ENCODE data around the gene DGKD.

The DGKD gene

GRCh38 chr2:233409286-233409991 is 55.1 kb downstream of the DGKD start:
- Histone ChIP-seq H3K27me3 (ENCODE audit: control insufficient read depth, insufficient read depth, low read length) (no peaks in the 10 kb centered on the region), H3K9me3 (ENCODE audit: control insufficient read depth, low read depth, low read length) (peaks cover 5% of the 10 kb centered on the region), H3K36me3 (ENCODE audit: control insufficient read depth, low read depth, low read length) (no peaks in the 10 kb centered on the region), H3K9ac (ENCODE audit: low read length) (no peak overlapping the region), H3K4me3 (ENCODE audit: low read length) (no peak overlapping the region), H3K27ac (ENCODE audit: low read length) (no peak overlapping the region), H3K4me1 (ENCODE audit: control insufficient read depth, low read depth, low read length) (no peaks in the 10 kb centered on the region)

GRCh38 chr2:233410196-233410760 is 56.0 kb downstream of the DGKD start:
- Histone ChIP-seq H3K36me3 (ENCODE audit: control insufficient read depth, low read depth, low read length) (no peaks in the 10 kb centered on the region), H3K4me1 (ENCODE audit: control insufficient read depth, low read depth, low read length) (no peaks in the 10 kb centered on the region)

GRCh38 chr2:233411162-233411561 is 56.9 kb downstream of the DGKD start:
- H3K9ac ChIP-seq (ENCODE audit: low read length) = no peak overlapping the region
- no peak overlapping the region for H3K27ac ChIP-seq (ENCODE audit: low read length)
- no peaks in the 10 kb centered on the region for H3K27me3 ChIP-seq (ENCODE audit: control insufficient read depth, insufficient read depth, low read length)
- H3K9me3 ChIP-seq (ENCODE audit: control insufficient read depth, low read depth, low read length) = peaks cover 5% of the 10 kb centered on the region
- no peak overlapping the region for H3K4me3 ChIP-seq (ENCODE audit: low read length)
- H3K4me1 ChIP-seq (ENCODE audit: control insufficient read depth, low read depth, low read length) = no peaks in the 10 kb centered on the region
- no peaks in the 10 kb centered on the region for H3K36me3 ChIP-seq (ENCODE audit: control insufficient read depth, low read depth, low read length)

More at GRCh38 chr2:233410196-233410760, 56.0 kb downstream of the DGKD start:
- H3K27ac ChIP-seq (ENCODE audit: low read length) = no peak overlapping the region
- H3K9me3 ChIP-seq (ENCODE audit: control insufficient read depth, low read depth, low read length) = peaks cover 5% of the 10 kb centered on the region
- no peak overlapping the region for H3K9ac ChIP-seq (ENCODE audit: low read length)
- H3K4me3 ChIP-seq (ENCODE audit: low read length) = no peak overlapping the region
- no peaks in the 10 kb centered on the region for H3K27me3 ChIP-seq (ENCODE audit: control insufficient read depth, insufficient read depth, low read length)

GRCh38 chr2:233412405-233412804 is 58.1 kb downstream of the DGKD start:
- Histone ChIP-seq H3K27me3 (ENCODE audit: control insufficient read depth, insufficient read depth, low read length) (no peaks in the 10 kb centered on the region), H3K4me1 (ENCODE audit: control insufficient read depth, low read depth, low read length) (no peaks in the 10 kb centered on the region), H3K4me3 (ENCODE audit: low read length) (no peak overlapping the region), H3K9ac (ENCODE audit: low read length) (no peak overlapping the region), H3K36me3 (ENCODE audit: control insufficient read depth, low read depth, low read length) (no peaks in the 10 kb centered on the region), H3K9me3 (ENCODE audit: control insufficient read depth, low read depth, low read length) (peaks cover 5% of the 10 kb centered on the region), H3K27ac (ENCODE audit: low read length) (no peak overlapping the region)

- Histone ChIP-seq H3K9ac (ENCODE audit: low read length) (no peak overlapping the region), H3K27ac (ENCODE audit: low read length) (no peak overlapping the region), H3K9me3 (ENCODE audit: control insufficient read depth, low read depth, low read length) (peaks cover 5% of the 10 kb centered on the region)
Measured at GRCh38 chr2:233413046-233413445, 58.8 kb downstream of the DGKD start.

GRCh38 chr2:233413559-233414272 is 59.4 kb downstream of the DGKD start:
- no peaks in the 10 kb centered on the region for H3K27me3 ChIP-seq (ENCODE audit: control insufficient read depth, insufficient read depth, low read length)
- no peaks in the 10 kb centered on the region for H3K36me3 ChIP-seq (ENCODE audit: control insufficient read depth, low read depth, low read length)
- no peak overlapping the region for H3K9ac ChIP-seq (ENCODE audit: low read length)
- peaks cover 5% of the 10 kb centered on the region for H3K9me3 ChIP-seq (ENCODE audit: control insufficient read depth, low read depth, low read length)
- H3K4me1 ChIP-seq (ENCODE audit: control insufficient read depth, low read depth, low read length) = no peaks in the 10 kb centered on the region
- H3K27ac ChIP-seq (ENCODE audit: low read length) = no peak overlapping the region
- H3K4me3 ChIP-seq (ENCODE audit: low read length) = no peak overlapping the region

More at GRCh38 chr2:233413046-233413445, 58.8 kb downstream of the DGKD start:
- Histone ChIP-seq H3K4me1 (ENCODE audit: control insufficient read depth, low read depth, low read length) (no peaks in the 10 kb centered on the region), H3K36me3 (ENCODE audit: control insufficient read depth, low read depth, low read length) (no peaks in the 10 kb centered on the region), H3K27me3 (ENCODE audit: control insufficient read depth, insufficient read depth, low read length) (no peaks in the 10 kb centered on the region), H3K4me3 (ENCODE audit: low read length) (no peak overlapping the region)

GRCh38 chr2:233414273-233414654 is 60.0 kb downstream of the DGKD start:
- Histone ChIP-seq H3K27ac (ENCODE audit: low read length) (no peak overlapping the region), H3K4me1 (ENCODE audit: control insufficient read depth, low read depth, low read length) (peaks cover 2% of the 10 kb centered on the region), H3K9ac (ENCODE audit: low read length) (no peak overlapping the region), H3K9me3 (ENCODE audit: control insufficient read depth, low read depth, low read length) (peaks cover 5% of the 10 kb centered on the region), H3K36me3 (ENCODE audit: control insufficient read depth, low read depth, low read length) (no peaks in the 10 kb centered on the region), H3K27me3 (ENCODE audit: control insufficient read depth, insufficient read depth, low read length) (no peaks in the 10 kb centered on the region), H3K4me3 (ENCODE audit: low read length) (no peak overlapping the region)

GRCh38 chr2:233414777-233415570 is 60.7 kb downstream of the DGKD start:
- no peak overlapping the region for H3K9ac ChIP-seq (ENCODE audit: low read length)

GRCh38 chr2:233416199-233416598 is 61.9 kb downstream of the DGKD start:
- peaks cover 16% of the 10 kb centered on the region for H3K4me1 ChIP-seq (ENCODE audit: control insufficient read depth, low read depth, low read length)
- no peak overlapping the region for H3K9ac ChIP-seq (ENCODE audit: low read length)
- peaks cover 5% of the 10 kb centered on the region for H3K9me3 ChIP-seq (ENCODE audit: control insufficient read depth, low read depth, low read length)
- no peaks in the 10 kb centered on the region for H3K36me3 ChIP-seq (ENCODE audit: control insufficient read depth, low read depth, low read length)
- H3K27ac ChIP-seq (ENCODE audit: low read length) = no peak overlapping the region
- no peak overlapping the region for H3K4me3 ChIP-seq (ENCODE audit: low read length)
- no peaks in the 10 kb centered on the region for H3K27me3 ChIP-seq (ENCODE audit: control insufficient read depth, insufficient read depth, low read length)

More at GRCh38 chr2:233414777-233415570, 60.7 kb downstream of the DGKD start:
- Histone ChIP-seq H3K36me3 (ENCODE audit: control insufficient read depth, low read depth, low read length) (no peaks in the 10 kb centered on the region), H3K4me3 (ENCODE audit: low read length) (no peak overlapping the region), H3K4me1 (ENCODE audit: control insufficient read depth, low read depth, low read length) (peaks cover 10% of the 10 kb centered on the region), H3K27ac (ENCODE audit: low read length) (no peak overlapping the region), H3K27me3 (ENCODE audit: control insufficient read depth, insufficient read depth, low read length) (no peaks in the 10 kb centered on the region), H3K9me3 (ENCODE audit: control insufficient read depth, low read depth, low read length) (peaks cover 5% of the 10 kb centered on the region)

GRCh38 chr2:233416706-233417105 is 62.4 kb downstream of the DGKD start:
- H3K27ac ChIP-seq (ENCODE audit: low read length) = no peak overlapping the region
- peaks cover 16% of the 10 kb centered on the region for H3K4me1 ChIP-seq (ENCODE audit: control insufficient read depth, low read depth, low read length)
- no peaks in the 10 kb centered on the region for H3K36me3 ChIP-seq (ENCODE audit: control insufficient read depth, low read depth, low read length)
- H3K4me3 ChIP-seq (ENCODE audit: low read length) = no peak overlapping the region
- no peaks in the 10 kb centered on the region for H3K9me3 ChIP-seq (ENCODE audit: control insufficient read depth, low read depth, low read length)
- H3K27me3 ChIP-seq (ENCODE audit: control insufficient read depth, insufficient read depth, low read length) = no peaks in the 10 kb centered on the region
- H3K9ac ChIP-seq (ENCODE audit: low read length) = no peak overlapping the region

GRCh38 chr2:233417282-233417681 is 63.0 kb downstream of the DGKD start:
- peaks cover 16% of the 10 kb centered on the region for H3K4me1 ChIP-seq (ENCODE audit: control insufficient read depth, low read depth, low read length)
- H3K27me3 ChIP-seq (ENCODE audit: control insufficient read depth, insufficient read depth, low read length) = no peaks in the 10 kb centered on the region
- H3K27ac ChIP-seq (ENCODE audit: low read length) = no peak overlapping the region
- no peaks in the 10 kb centered on the region for H3K36me3 ChIP-seq (ENCODE audit: control insufficient read depth, low read depth, low read length)
- no peak overlapping the region for H3K4me3 ChIP-seq (ENCODE audit: low read length)
- H3K9ac ChIP-seq (ENCODE audit: low read length) = no peak overlapping the region
- H3K9me3 ChIP-seq (ENCODE audit: control insufficient read depth, low read depth, low read length) = no peaks in the 10 kb centered on the region
